Activated CD4-positive, alpha-beta T cell treated with anti-CD3 and anti-CD28 coated beads for 24 hours (primary cell): ENCODE results near the gene NSD2.
"Not testable (repeated sequence)": the region's sequence is repeated elsewhere in the genome, so short reads cannot be mapped to it uniquely, and the experiment has no call there.

Source experiments
- DNase-seq, 2 donors: peaks; one replicate each; pipeline ENCODE4 v3.0.0-alpha.2; 2020; ENCODE audit warnings: low read depth in 2 of 2

Gene NSD2

DNA sequence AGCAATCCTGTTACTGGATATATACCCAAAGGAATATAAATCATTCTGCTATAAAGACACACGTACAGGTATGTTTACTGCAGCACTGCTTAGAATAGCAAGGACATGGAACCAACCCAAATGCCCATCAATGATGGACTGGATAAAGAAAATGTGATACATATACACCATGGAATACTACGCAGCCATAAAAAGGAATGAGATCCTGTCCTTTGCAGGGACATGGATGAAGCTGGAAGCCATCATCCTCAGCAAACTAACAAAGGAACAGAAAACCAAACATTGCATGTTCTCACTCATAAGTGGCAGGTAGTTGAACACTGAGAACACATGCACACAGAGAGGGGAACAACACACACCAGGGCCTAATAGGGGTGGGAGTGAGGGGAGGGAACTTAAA, 132.2 kb downstream of the NSD2 start:
- DNase-seq, result not testable (repeated sequence)

- no peak for DNase-seq
Measured at GRCh38 chr4:2006367-2006766, 135.2 kb downstream of the NSD2 start.

DNA sequence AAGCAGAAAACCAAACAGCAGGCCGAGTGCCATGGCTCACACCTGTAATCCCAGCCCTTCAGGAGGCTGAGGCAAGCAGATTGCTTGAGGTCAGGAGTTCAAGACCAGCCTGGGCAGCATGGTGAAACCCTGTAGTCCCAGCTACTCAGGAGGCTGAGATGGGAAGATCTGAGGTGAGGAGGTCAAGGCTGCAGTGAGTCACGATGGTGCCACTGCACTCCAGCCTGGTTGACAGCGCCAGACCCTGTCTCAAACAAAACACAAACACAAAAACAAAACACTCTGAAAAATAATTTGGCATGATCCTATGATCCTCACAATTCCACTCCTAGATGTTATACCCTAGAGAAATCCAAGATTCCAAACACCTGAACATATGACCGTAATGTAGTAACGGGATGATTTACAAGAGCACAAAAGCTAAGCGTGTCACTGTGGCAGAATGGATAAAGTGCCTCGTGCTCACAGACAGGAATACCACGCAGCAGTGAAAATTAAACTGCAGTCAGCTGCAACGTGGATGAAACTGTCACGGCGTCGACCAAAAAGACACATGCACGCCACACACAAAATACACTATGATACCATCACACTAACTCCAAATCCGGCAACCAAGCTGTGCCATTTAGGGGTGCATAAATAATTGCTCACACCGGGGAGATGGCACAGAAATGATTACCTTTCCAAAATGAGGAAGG, 135.9 kb downstream of the NSD2 start:
- no peak for DNase-seq

GRCh38 chr4:2007804-2008670, 136.8 kb downstream of the NSD2 start:
- no peak for DNase-seq

DNA sequence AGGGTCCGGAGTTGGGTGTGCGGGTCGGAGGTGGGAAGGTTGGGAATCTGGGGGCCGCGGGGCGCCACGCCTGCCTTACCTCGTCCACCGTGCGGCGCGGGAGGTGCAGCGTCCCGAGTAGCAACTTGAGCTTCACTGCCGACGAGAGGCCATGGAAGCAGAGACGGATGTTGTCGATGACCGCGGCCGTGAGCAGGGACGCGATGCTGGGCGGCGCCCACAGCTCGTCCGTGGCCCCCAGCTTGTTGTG, 137.4 kb downstream of the NSD2 start:
- no peak for DNase-seq

- DNase-seq, result peak; percentile 92 to 93
Measured at GRCh38 chr4:2008921-2009650, 137.9 kb downstream of the NSD2 start, which contains the start of gene NELFA. TSS of gene NELFA (minus strand) at chr4:2008974. CDS start at chr4:2008959, 15 bp downstream.

DNA sequence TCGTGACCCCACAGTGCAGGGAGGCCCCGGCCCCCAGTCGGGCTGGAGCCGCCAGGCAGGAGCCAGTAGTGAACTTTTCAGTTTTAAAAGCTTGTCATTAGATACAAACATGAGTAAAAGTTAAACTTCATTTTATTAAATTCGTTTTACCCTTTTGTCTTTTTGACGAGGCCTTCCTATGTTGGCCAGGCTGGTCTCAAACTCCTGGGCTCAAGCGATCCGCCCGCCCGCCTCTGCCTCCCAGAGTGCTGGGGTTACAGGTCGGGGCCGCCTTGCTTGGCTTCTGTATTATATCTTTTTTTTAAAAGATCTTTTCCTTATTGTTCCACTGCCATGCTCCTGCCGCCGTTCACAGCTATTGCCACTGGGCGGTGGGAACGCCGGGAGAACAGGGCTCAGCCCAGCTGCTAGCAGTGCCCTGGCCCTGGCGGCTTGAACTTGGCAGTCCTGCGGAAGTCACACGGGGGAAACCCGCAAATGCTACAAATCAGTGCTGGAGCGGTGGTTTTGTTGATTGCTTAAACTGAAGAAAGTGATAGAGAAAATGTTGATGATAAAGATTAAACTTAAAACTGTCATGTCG, 138.5 kb downstream of the NSD2 start:
- peak; percentile 14 to 22 for DNase-seq

- no peak for DNase-seq
Measured at GRCh38 chr4:2011583-2011982, 140.4 kb downstream of the NSD2 start.

DNA sequence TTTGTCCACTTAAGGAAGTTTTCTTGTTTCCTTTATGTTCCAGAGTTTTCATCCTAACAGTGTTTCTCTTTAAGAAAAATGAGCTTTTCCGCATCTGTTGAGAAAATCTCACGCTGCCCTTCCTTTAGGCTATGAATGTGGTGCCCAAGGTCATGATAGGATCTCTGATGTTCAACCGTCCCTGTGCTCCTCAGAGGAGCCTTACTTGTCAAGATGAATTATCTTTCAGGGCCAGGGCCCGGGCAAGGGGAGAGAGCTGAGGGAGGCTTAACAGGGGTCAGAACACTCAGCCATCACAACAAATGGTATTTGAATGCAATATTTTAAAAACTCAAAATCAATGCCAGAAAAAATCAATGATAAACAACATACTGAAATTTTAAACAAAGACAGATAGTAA, 143.8 kb downstream of the NSD2 start:
- no peak for DNase-seq

GRCh38 chr4:2021358-2022018, 150.3 kb downstream of the NSD2 start:
- DNase-seq, result not testable (repeated sequence)

GRCh38 chr4:2024683-2025082, 153.5 kb downstream of the NSD2 start:
- DNase-seq, result no peak

- DNase-seq, result no peak
Measured at GRCh38 chr4:2025817-2026216, 154.6 kb downstream of the NSD2 start.

GRCh38 chr4:2027120-2027519, 155.9 kb downstream of the NSD2 start:
- DNase-seq, result not testable (repeated sequence)

DNA sequence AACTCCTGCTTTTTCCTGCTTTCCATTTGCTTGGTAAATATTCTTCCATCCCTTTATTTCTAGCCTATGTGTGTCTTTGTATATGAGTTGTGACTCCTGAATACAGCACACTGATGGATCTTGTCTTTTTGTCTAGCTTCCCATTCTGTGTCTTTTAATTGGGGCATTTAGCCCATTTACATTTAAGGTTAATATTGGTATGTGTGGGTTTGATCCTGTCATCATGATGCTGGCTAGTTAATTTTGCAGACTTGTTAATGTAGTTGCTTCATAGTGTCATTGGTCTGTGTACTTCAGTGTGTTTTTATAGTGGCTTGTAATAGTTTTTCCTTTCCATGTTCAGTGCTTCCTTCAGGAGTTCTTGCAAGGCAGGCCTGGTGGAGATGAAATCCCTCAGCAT, 160.0 kb downstream of the NSD2 start:
- DNase-seq, result not testable (repeated sequence)
